B cell (primary cell): ENCODE results near the gene ZNF606. TPM values are rescaled to one million over a fixed set of nuclear protein-coding genes. Genes with fewer than 3 reads are reported as not detected.

ENCODE experiments used
- ATAC-seq: fragments of 200-7000 bp; cut with Tn5 transposase; one replicate; pipeline ENCODE4 v1.10.0; 2021; ENCODE audit warnings: low read depth, mild to moderate bottlenecking, moderate number of reproducible peaks, moderate library complexity
- CTCF ChIA-PET: fragments of 350-600 bp; sonication (Branson Sonifier 250); formaldehyde crosslinking; loops from one replicate; lab custom pipeline; 2021; ENCODE audit warnings: antibody characterized with exemption, inconsistent platforms; lab: Charles Lee
- POLR2A ChIA-PET: fragments of 350-600 bp; sonication (Branson Sonifier 250); formaldehyde crosslinking; loops from one replicate; lab custom pipeline; 2021; ENCODE audit warnings: antibody characterized with exemption; lab: Charles Lee
- DNase-seq: peaks from one replicate; pipeline ENCODE4 v3.0.0; 2013
- H2AFZ ChIP-seq: 2 replicates; pipeline ENCODE4 v1.6.1; 2012; ENCODE audit warnings: mild to moderate bottlenecking, low read depth, low read length; ENCODE audit not compliant: insufficient read depth, poor library complexity, severe bottlenecking
- H3K27ac ChIP-seq, 2 donors: 1 replicate in 1 of 2; 2 replicates in 1 of 2; pipeline ENCODE4 v1.5.1; 2012 to 2013; ENCODE audit warnings: low read length in 2 of 2, mild to moderate bottlenecking in 2 of 2, moderate library complexity in 1 of 2
- H3K27me3 ChIP-seq, 4 experiments: fragments of 200-600 bp in 1 of 4; sonication (generic) in 1 of 4; replicated peaks in 1 of 4; 1 replicate in 2 of 4; 2 replicates in 2 of 4; pipeline versions ENCODE4 v1.6.1 to v1.7.0; 2013 to 2016; ENCODE audit warnings: low read length in 3 of 4, mild to moderate bottlenecking in 2 of 4, mixed read lengths in 1 of 4, moderate library complexity in 1 of 4; ENCODE audit not compliant: insufficient read depth in 4 of 4, control insufficient read depth in 3 of 4; ENCODE audit errors: control extremely low read depth in 1 of 4
- H3K36me3 ChIP-seq, 2 experiments: replicated peaks in 1 of 2; 1 replicate in 1 of 2; 2 replicates in 1 of 2; pipeline versions ENCODE4 v1.6.1 to v1.7.1; 2013; ENCODE audit warnings: low read length in 1 of 2; ENCODE audit not compliant: insufficient read depth in 2 of 2, control insufficient read depth in 1 of 2; ENCODE audit errors: control extremely low read depth in 1 of 2, extremely low read depth in 1 of 2
- H3K4me1 ChIP-seq, 2 donors: fragments of 200-600 bp in 1 of 2; sonication (generic) in 1 of 2; 1 replicate in 1 of 2; 2 replicates in 1 of 2; pipeline versions ENCODE4 v1.5.1 to v1.6.1; 2013 to 2017; ENCODE audit warnings: low read length in 2 of 2; ENCODE audit not compliant: control insufficient read depth in 2 of 2, insufficient read depth in 2 of 2
- H3K4me2 ChIP-seq: replicated peaks from 2 replicates; pipeline ENCODE3; 2012; ENCODE audit warnings: mild to moderate bottlenecking, low read depth, low read length; ENCODE audit not compliant: poor library complexity, severe bottlenecking
- H3K4me3 ChIP-seq, 5 experiments: fragments of 200-600 bp in 1 of 5; sonication (generic) in 1 of 5; 1 replicate in 3 of 5; 2 replicates in 2 of 5; pipeline versions ENCODE4 v1.5.1 to v1.7.0; 2011 to 2016; ENCODE audit warnings: low read length in 4 of 5, mild to moderate bottlenecking in 4 of 5, low read depth in 2 of 5, control low read depth in 1 of 5, moderate library complexity in 1 of 5; ENCODE audit not compliant: insufficient read depth in 1 of 5; ENCODE audit errors: control extremely low read depth in 1 of 5, extremely low read depth in 1 of 5
- H3K79me2 ChIP-seq: fragments of 200-600 bp; sonication (generic); one replicate; pipeline ENCODE4 v1.6.0; 2016; ENCODE audit warnings: low read length; ENCODE audit not compliant: control insufficient read depth, insufficient read depth
- H3K9ac ChIP-seq: fragments of 200-600 bp; sonication (generic); 2 replicates; pipeline ENCODE4 v1.6.1; 2017; ENCODE audit warnings: mild to moderate bottlenecking, low read length, moderate library complexity
- H3K9me3 ChIP-seq, 3 donors: one replicate each; pipeline versions ENCODE4 v1.6.1 to v1.7.1; 2013; ENCODE audit warnings: low read length in 2 of 3; ENCODE audit not compliant: control insufficient read depth in 2 of 3, insufficient read depth in 1 of 3; ENCODE audit errors: control extremely low read depth in 1 of 3
- H4K20me1 ChIP-seq: 2 replicates; pipeline ENCODE4 v1.6.0; 2012; ENCODE audit warnings: mild to moderate bottlenecking, low read length; ENCODE audit not compliant: insufficient read depth, control insufficient read depth, poor library complexity, severe bottlenecking
- H3K27ac Mint-ChIP-seq: one replicate; pipeline ENCODE4 v1.8.0; 2021; ENCODE audit warnings: mixed read lengths
- H3K27me3 Mint-ChIP-seq: one replicate; pipeline ENCODE4 v1.8.0; 2021; ENCODE audit warnings: mixed read lengths
- H3K4me1 Mint-ChIP-seq: one replicate; pipeline ENCODE4 v1.8.0; 2021; ENCODE audit warnings: mixed read lengths
- H3K4me3 Mint-ChIP-seq: one replicate; pipeline ENCODE4 v1.8.0; 2021; ENCODE audit warnings: mixed read lengths
- H3K9me3 Mint-ChIP-seq: one replicate; pipeline ENCODE4 v1.8.0; 2022; ENCODE audit warnings: mixed read lengths; ENCODE audit not compliant: insufficient read depth
- EZH2 ChIP-seq: IDR thresholded peaks from 2 replicates; pipeline ENCODE4 v1.6.1; 2012; ENCODE audit warnings: borderline replicate concordance, low read depth, mild to moderate bottlenecking, moderate library complexity, low read length; ENCODE audit not compliant: insufficient read depth, poor library complexity, severe bottlenecking
- WGBS: methylation state at CpG from one replicate; pipeline ENCODE4 v1.1.5; 2013; ENCODE audit warnings: missing lambda C conversion rate; ENCODE audit not compliant: insufficient coverage; 5-methylcytosine and 5-hydroxymethylcytosine counted together
- intact Hi-C: fragments of 100-400 bp; cut with micrococcal nuclease; formaldehyde crosslinking; loops from one replicate; pipeline ENCODE4 v1.10.0; 2022
- polyA plus RNA-seq: library from polyadenylated mRNA; depleted of rRNA; stranded (reverse); fragments of >200 nt; gene quantifications from 2 replicates; pipeline ENCODE4 v1.2.3, GENCODE V29; 2012
- total RNA-seq, 2 donors: library from RNA; stranded (reverse); fragments of 120-200 nt in 1 of 2; gene quantifications; 1 replicate in 1 of 2; 2 replicates in 1 of 2; pipeline versions ENCODE4 v1.2.3 to v1.2.4, GENCODE V29; 2013 to 2022
- TF ChIP-seq, protein P1 (sequence below): fragments of 200-600 bp; IDR thresholded peaks from one replicate; pipeline ENCODE4 v1.8.0; 2022; ENCODE audit warnings: antibody characterized with exemption, mild to moderate bottlenecking

ZNF606 gene
- total and polyA plus RNA-seq, 2 donors (not counting 1 experiment from before 2014, with no cell fraction given): 11.5 to 48.4 TPM

DNA sequence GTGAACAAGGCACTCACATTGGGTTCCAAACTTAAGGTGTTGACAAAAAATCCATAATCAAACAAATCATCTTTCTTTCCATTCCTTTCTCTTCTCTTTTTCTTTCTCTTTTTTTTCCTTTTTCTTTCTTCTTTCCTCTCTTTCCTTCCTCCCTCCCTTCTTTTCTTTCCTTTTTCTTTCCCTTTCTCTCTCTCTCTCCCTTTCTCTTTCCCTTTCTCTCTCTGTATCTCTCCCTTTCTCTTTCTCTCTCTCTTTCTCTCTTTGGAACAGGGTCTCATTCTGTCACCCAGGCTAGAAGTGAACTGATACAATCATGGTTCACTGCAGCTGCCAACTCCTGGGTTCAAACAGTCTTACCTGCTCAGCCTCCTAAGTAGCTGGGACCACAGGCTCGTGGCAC lies 40.8 kb downstream of the ZNF606 start:
- ChIA-PET CTCF (no interaction called here), POLR2A (no interaction called here)
- H3K9me3 Mint-ChIP-seq: peaks cover 3% of the 10 kb centered on the region
- TF ChIP-seq, protein P1, sequence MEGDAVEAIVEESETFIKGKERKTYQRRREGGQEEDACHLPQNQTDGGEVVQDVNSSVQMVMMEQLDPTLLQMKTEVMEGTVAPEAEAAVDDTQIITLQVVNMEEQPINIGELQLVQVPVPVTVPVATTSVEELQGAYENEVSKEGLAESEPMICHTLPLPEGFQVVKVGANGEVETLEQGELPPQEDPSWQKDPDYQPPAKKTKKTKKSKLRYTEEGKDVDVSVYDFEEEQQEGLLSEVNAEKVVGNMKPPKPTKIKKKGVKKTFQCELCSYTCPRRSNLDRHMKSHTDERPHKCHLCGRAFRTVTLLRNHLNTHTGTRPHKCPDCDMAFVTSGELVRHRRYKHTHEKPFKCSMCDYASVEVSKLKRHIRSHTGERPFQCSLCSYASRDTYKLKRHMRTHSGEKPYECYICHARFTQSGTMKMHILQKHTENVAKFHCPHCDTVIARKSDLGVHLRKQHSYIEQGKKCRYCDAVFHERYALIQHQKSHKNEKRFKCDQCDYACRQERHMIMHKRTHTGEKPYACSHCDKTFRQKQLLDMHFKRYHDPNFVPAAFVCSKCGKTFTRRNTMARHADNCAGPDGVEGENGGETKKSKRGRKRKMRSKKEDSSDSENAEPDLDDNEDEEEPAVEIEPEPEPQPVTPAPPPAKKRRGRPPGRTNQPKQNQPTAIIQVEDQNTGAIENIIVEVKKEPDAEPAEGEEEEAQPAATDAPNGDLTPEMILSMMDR: no peak
- no peak for TF ChIP-seq EZH2
- no CpG with 5 or more reads among the region's 1 CpG for WGBS
- H3K36me3 ChIP-seq: no peaks in the 10 kb centered on the region
- no peak overlapping the region for H3K4me3 Mint-ChIP-seq
- H3K4me2 ChIP-seq: no peak overlapping the region
- H3K27me3 ChIP-seq: no peaks in the 10 kb centered on the region
- H2AFZ ChIP-seq: no peak overlapping the region
- H4K20me1 ChIP-seq: no peaks in the 10 kb centered on the region
- intact Hi-C loops: no loop called here
- H3K27me3 Mint-ChIP-seq: no peaks in the 10 kb centered on the region
- ATAC-seq (no peak), DNase-seq (no peak)
- H3K9me3 ChIP-seq: peaks cover 4 to 75% (median 31%) of the 10 kb centered on the region in 3 donors
- H3K27ac ChIP-seq: no peak overlapping the region
- H3K27ac Mint-ChIP-seq: no peak overlapping the region
- no peaks in the 10 kb centered on the region for H3K4me1 Mint-ChIP-seq
- H3K4me1 ChIP-seq: no peaks in the 10 kb centered on the region
- no peak overlapping the region for H3K9ac ChIP-seq
- H3K79me2 ChIP-seq: no peaks in the 10 kb centered on the region
- H3K4me3 ChIP-seq: no peak overlapping the region

DNA sequence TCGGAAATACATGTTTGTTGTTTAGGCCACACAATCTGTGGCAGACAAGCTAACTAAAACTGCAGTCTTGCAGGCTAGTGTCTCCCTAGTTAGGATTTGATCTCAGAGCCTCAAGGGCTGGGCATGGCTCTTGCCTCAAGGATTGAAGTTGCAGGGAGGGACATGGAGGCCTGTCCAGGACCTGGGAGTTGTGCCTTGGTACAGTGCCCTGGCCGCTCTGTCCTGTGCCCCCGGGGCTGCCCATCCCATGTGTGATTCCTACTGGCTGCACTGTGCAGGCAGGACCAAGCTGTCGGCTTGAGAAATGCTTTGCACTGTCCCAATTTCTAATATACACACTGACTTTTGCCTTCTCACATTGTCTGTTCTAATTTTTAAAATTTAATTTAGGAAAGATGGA lies 47.6 kb downstream of the ZNF606 start:
- peaks cover 11% of the 10 kb centered on the region for H3K9me3 Mint-ChIP-seq
- peaks cover 9% of the 10 kb centered on the region for H3K27me3 Mint-ChIP-seq
- H3K9me3 ChIP-seq: peaks cover 0 to 67% (median 8%) of the 10 kb centered on the region in 3 donors
- H3K79me2 ChIP-seq: no peaks in the 10 kb centered on the region
- no peak overlapping the region for H3K27ac ChIP-seq
- no peak overlapping the region for H3K9ac ChIP-seq
- H2AFZ ChIP-seq: no peak overlapping the region
- ChIA-PET CTCF (no interaction called here), POLR2A (no interaction called here)
- H3K36me3 ChIP-seq: no peaks in the 10 kb centered on the region
- H3K4me3 Mint-ChIP-seq: no peak overlapping the region
- intact Hi-C loops: no loop called here
- no peak overlapping the region for H3K4me2 ChIP-seq
- no peaks in the 10 kb centered on the region for H4K20me1 ChIP-seq
- H3K4me3 ChIP-seq: no peak overlapping the region
- H3K27ac Mint-ChIP-seq: no peak overlapping the region
- 97% methylated on average over 3 of the region's 4 CpGs for WGBS
- no peak for ATAC-seq
- H3K4me1 Mint-ChIP-seq: no peaks in the 10 kb centered on the region
- H3K4me1 ChIP-seq: no peaks in the 10 kb centered on the region
- H3K27me3 ChIP-seq: peaks cover 0 to 5% (median 0%) of the 10 kb centered on the region in 4 experiments
- DNase-seq: no peak
- TF ChIP-seq, protein P1: no peak
- no peak for TF ChIP-seq EZH2
